Motor neuron (in vitro differentiated cells): ENCODE results near the gene CPHXL. TPM values are rescaled to one million over a fixed set of nuclear protein-coding genes. Genes with fewer than 3 reads are reported as not detected.

Source experiments
- ATAC-seq, 8 experiments: fragments of 200-7000 bp; cut with Tn5 transposase; replicated peaks in 6 of 8; 2 replicates each; pipeline ENCODE4 v1.8.0; 2021; ENCODE audit warnings: mild to moderate bottlenecking in 8 of 8, moderate library complexity in 8 of 8
- H3K27ac ChIP-seq, 2 donors: fragments of 250-450 bp; sonication (Bioruptor Pico); 2 replicates each; pipeline ENCODE4 v1.9.0; 2021; ENCODE audit warnings: antibody characterized with exemption in 2 of 2, mild to moderate bottlenecking in 2 of 2, moderate library complexity in 1 of 2
- H3K4me1 ChIP-seq, 2 donors: fragments of 250-450 bp; sonication (Bioruptor Pico); replicated peaks in 1 of 2; 2 replicates each; pipeline ENCODE4 v1.6.1; 2021; ENCODE audit warnings: antibody characterized with exemption in 2 of 2, mild to moderate bottlenecking in 2 of 2, moderate library complexity in 1 of 2
- H3K4me3 ChIP-seq, 5 donors: fragments of 250-450 bp; sonication (Bioruptor Pico); 2 replicates each; pipeline ENCODE4 v1.9.0; 2021; ENCODE audit warnings: antibody characterized with exemption in 5 of 5, mild to moderate bottlenecking in 5 of 5, moderate library complexity in 4 of 5
- WGBS, 10 experiments: fragments of 450-650 bp; shearing (Covaris generic); methylation state at CpG; one replicate each; pipeline ENCODE4 v1.0.0; 2022; 5-methylcytosine and 5-hydroxymethylcytosine counted together
- in situ Hi-C, 9 experiments: fragments of 400-800 bp; cut with MboI; loops; one replicate each; pipeline ENCODE4 v1.15.0; 2021; ENCODE audit warnings: low sequenced_read_pairs in 9 of 9, low pct_unique_long_range_greater_than_20kb in 2 of 9; ENCODE audit not compliant: unreplicated experiment in 9 of 9
- total RNA-seq, 8 experiments: library from RNA; unstranded; fragments of 300-600 nt; gene quantifications; 2 replicates each; pipeline versions ENCODE4 v1.2.3 to v1.2.4, GENCODE V29; 2022

The CPHXL gene
- under 1 TPM in 3 of 8 experiments, not detected in 5; 0.16 to 0.73 (median 0.18) TPM for total RNA-seq

- WGBS, 10 experiments, result 28 to 100% (median 78%) methylated on average over 1 to 5 of the region's 5 CpGs; no CpG with 5 or more reads in 1 of the 10 experiments
- Histone ChIP-seq H3K4me1 (no peaks in the 10 kb centered on the region), H3K4me3 (no peak within 1 kb of the TSS), H3K27ac (no peak within 1 kb of the TSS)
- ATAC-seq, result no peak
- in situ Hi-C loops, result no loop called here
Observed at GRCh38 chr16:75726390-75726789, at the start of gene CPHXL. CPHXL (minus strand) TSS chr16:75726490; CDS start chr16:75726442, 48 bp downstream.

GRCh38 chr16:75774197-75774596, 47.9 kb upstream of the CPHXL start:
- H3K4me3 ChIP-seq, result no peak overlapping the region
- H3K4me1 ChIP-seq, result no peaks in the 10 kb centered on the region
- in situ Hi-C loops, result loop anchor here in 5 of 9 experiments (25.0 kb wide), 5 partner anchors 112 to 562 kb away; partner anchors contain the start of genes CHST6 (in 1 of the 5), CTRB1 (in 1 of the 5), CTRB2 (in 1 of the 5) and TMEM170A (in 1 of the 5)
- ATAC-seq, result peak in 1 of 8 experiments; percentile 37
- H3K27ac ChIP-seq, result no peak overlapping the region
- 0 to 100% (median 66%) methylated on average over 1 of the region's 1 CpG; no CpG with 5 or more reads in 2 of the 10 experiments for WGBS, 10 experiments

GRCh38 chr16:75770051-75770450, 43.8 kb upstream of the CPHXL start:
- ATAC-seq, result no peak
- in situ Hi-C loops, result loop anchor here in 5 of 9 experiments (25.0 kb wide), 5 partner anchors 108 to 558 kb away; partner anchors contain the start of genes CHST6 (in 1 of the 5), CTRB1 (in 1 of the 5), CTRB2 (in 1 of the 5) and TMEM170A (in 1 of the 5)

GRCh38 chr16:75764154-75764768, 38.0 kb upstream of the CPHXL start:
- in situ Hi-C loops, result loop anchor here in 5 of 9 experiments (10.0 to 25.0 kb wide), 6 partner anchors 102 to 552 kb away; partner anchors contain the start of genes CHST6 (in 1 of the 5), CTRB1 (in 1 of the 5), CTRB2 (in 1 of the 5) and KARS1 (in 1 of the 5)
- ATAC-seq, result peak; percentile 90 to 99 (median 94)
- no peak overlapping the region for H3K27ac ChIP-seq
- H3K4me3 ChIP-seq, result no peak overlapping the region
- H3K4me1 ChIP-seq, result peaks cover 15 to 17% of the 10 kb centered on the region in 2 donors
- 0 to 50% (median 17%) methylated on average over 2 to 7 of the region's 7 CpGs for WGBS, 10 experiments

More at GRCh38 chr16:75770051-75770450, 43.8 kb upstream of the CPHXL start:
- Histone ChIP-seq H3K27ac (no peak overlapping the region), H3K4me1 (no peaks in the 10 kb centered on the region), H3K4me3 (no peak overlapping the region)

GRCh38 chr16:75763204-75763603, 36.9 kb upstream of the CPHXL start:
- in situ Hi-C loops, result loop anchor here in 5 of 9 experiments (10.0 to 25.0 kb wide), 6 partner anchors 101 to 551 kb away; partner anchors contain the start of genes CHST6 (in 1 of the 5), CTRB1 (in 1 of the 5), CTRB2 (in 1 of the 5) and KARS1 (in 1 of the 5)
- Histone ChIP-seq H3K4me3 (no peak overlapping the region), H3K4me1 (peaks cover 15 to 17% of the 10 kb centered on the region in 2 donors), H3K27ac (no peak overlapping the region)
- WGBS, 10 experiments, result 0 to 86% (median 13%) methylated on average over 1 to 3 of the region's 3 CpGs
- peak in 5 of 8 experiments; percentile 38 to 82 (median 66) for ATAC-seq

- H3K4me3 ChIP-seq, result no peak overlapping the region
- no peak for ATAC-seq
- peaks cover 15 to 17% of the 10 kb centered on the region in 2 donors for H3K4me1 ChIP-seq
- H3K27ac ChIP-seq, result no peak overlapping the region
- in situ Hi-C loops, result loop anchor here in 5 of 9 experiments (10.0 to 25.0 kb wide), 6 partner anchors 100 to 550 kb away; partner anchors contain the start of genes CHST6 (in 1 of the 5), CTRB1 (in 1 of the 5), CTRB2 (in 1 of the 5) and KARS1 (in 1 of the 5)
- WGBS, 10 experiments, result 0 to 100% (median 44%) methylated on average over 1 to 2 of the region's 2 CpGs; no CpG with 5 or more reads in 1 of the 10 experiments
Observed at GRCh38 chr16:75762746-75763145, 36.5 kb upstream of the CPHXL start.

GRCh38 chr16:75761108-75761507, 34.8 kb upstream of the CPHXL start:
- WGBS, 10 experiments, result 34 to 96% (median 68%) methylated on average over 1 to 7 of the region's 7 CpGs; no CpG with 5 or more reads in 2 of the 10 experiments
- Histone ChIP-seq H3K4me3 (no peak overlapping the region), H3K4me1 (peaks cover 15 to 17% of the 10 kb centered on the region in 2 donors), H3K27ac (no peak overlapping the region)
- in situ Hi-C loops, result loop anchor here in 5 of 9 experiments (10.0 to 25.0 kb wide), 6 partner anchors 99 to 549 kb away; partner anchors contain the start of genes CHST6 (in 1 of the 5), CTRB1 (in 1 of the 5), CTRB2 (in 1 of the 5) and KARS1 (in 1 of the 5)
- no peak for ATAC-seq

- no peak overlapping the region for H3K4me3 ChIP-seq
- WGBS, 10 experiments, result no CpG with 5 or more reads among the region's 2 CpGs
- in situ Hi-C loops, result loop anchor here in 5 of 9 experiments (10.0 to 25.0 kb wide), 6 partner anchors 98 to 548 kb away; partner anchors contain the start of genes CHST6 (in 1 of the 5), CTRB1 (in 1 of the 5), CTRB2 (in 1 of the 5) and KARS1 (in 1 of the 5)
- peaks cover 15 to 17% of the 10 kb centered on the region in 2 donors for H3K4me1 ChIP-seq
- H3K27ac ChIP-seq, result no peak overlapping the region
- no peak for ATAC-seq
Observed at GRCh38 chr16:75760018-75760519, 33.8 kb upstream of the CPHXL start.

- in situ Hi-C loops, result loop anchor here in 5 of 9 experiments (25.0 kb wide), 5 partner anchors 96 to 546 kb away; partner anchors contain the start of genes CHST6 (in 1 of the 5), CTRB1 (in 1 of the 5), CTRB2 (in 1 of the 5) and TMEM170A (in 1 of the 5)
- WGBS, 10 experiments, result 0 to 43% (median 25%) methylated on average over 1 of the region's 1 CpG; no CpG with 5 or more reads in 7 of the 10 experiments
- Histone ChIP-seq H3K4me1 (peaks cover 8 to 9% of the 10 kb centered on the region in 2 donors), H3K27ac (no peak overlapping the region), H3K4me3 (no peak overlapping the region)
- ATAC-seq, result peak in 2 of 8 experiments; percentile 48 to 55
Observed at GRCh38 chr16:75758215-75758614, 31.9 kb upstream of the CPHXL start.

- Histone ChIP-seq H3K27ac (no peak overlapping the region), H3K4me1 (no peaks in the 10 kb centered on the region), H3K4me3 (no peak overlapping the region)
- ATAC-seq, result no peak
- WGBS, 10 experiments, result 40 to 100% (median 84%) methylated on average over 1 to 5 of the region's 5 CpGs; no CpG with 5 or more reads in 2 of the 10 experiments
- in situ Hi-C loops, result loop anchor here in 5 of 9 experiments (25.0 kb wide), 5 partner anchors 92 to 542 kb away; partner anchors contain the start of genes CHST6 (in 1 of the 5), CTRB1 (in 1 of the 5), CTRB2 (in 1 of the 5) and TMEM170A (in 1 of the 5)
Observed at GRCh38 chr16:75754141-75754540, 27.9 kb upstream of the CPHXL start.

- H3K27ac ChIP-seq, result no peak overlapping the region
- in situ Hi-C loops, result loop anchor here in 5 of 9 experiments (25.0 kb wide), 5 partner anchors 88 to 538 kb away; partner anchors contain the start of genes CHST6 (in 1 of the 5), CTRB1 (in 1 of the 5), CTRB2 (in 1 of the 5) and TMEM170A (in 1 of the 5)
- 6 to 67% (median 54%) methylated on average over 1 to 3 of the region's 3 CpGs; no CpG with 5 or more reads in 2 of the 10 experiments for WGBS, 10 experiments
- no peaks in the 10 kb centered on the region for H3K4me1 ChIP-seq
- H3K4me3 ChIP-seq, result no peak overlapping the region
- ATAC-seq, result no peak
Observed at GRCh38 chr16:75750528-75750927, 24.2 kb upstream of the CPHXL start.

- Histone ChIP-seq H3K4me3 (no peak overlapping the region), H3K4me1 (no peaks in the 10 kb centered on the region), H3K27ac (no peak overlapping the region)
- WGBS, 10 experiments, result 19 to 86% (median 60%) methylated on average over 1 to 3 of the region's 3 CpGs; no CpG with 5 or more reads in 1 of the 10 experiments
- in situ Hi-C loops, result no loop called here
- peak in 1 of 8 experiments; percentile 52 for ATAC-seq
Observed at GRCh38 chr16:75746359-75746758, 20.1 kb upstream of the CPHXL start.
